GM18517 (cell line): ENCODE results near the gene NEK2.
"Not testable (repeated sequence)": the region's sequence is repeated elsewhere in the genome, so short reads cannot be mapped to it uniquely, and the experiment has no call there.

ENCODE experiments used
- ATAC-seq: cut with Tn5 transposase; IDR thresholded peaks from one replicate; pipeline ENCODE4 v1.9.1; 2021; ENCODE audit warnings: mild to moderate bottlenecking, moderate library complexity; ENCODE audit not compliant: unreplicated experiment

NEK2 gene

GRCh38 chr1:211634461-211634860 is 41.0 kb downstream of the NEK2 start:
- ATAC-seq, result no peak

DNA sequence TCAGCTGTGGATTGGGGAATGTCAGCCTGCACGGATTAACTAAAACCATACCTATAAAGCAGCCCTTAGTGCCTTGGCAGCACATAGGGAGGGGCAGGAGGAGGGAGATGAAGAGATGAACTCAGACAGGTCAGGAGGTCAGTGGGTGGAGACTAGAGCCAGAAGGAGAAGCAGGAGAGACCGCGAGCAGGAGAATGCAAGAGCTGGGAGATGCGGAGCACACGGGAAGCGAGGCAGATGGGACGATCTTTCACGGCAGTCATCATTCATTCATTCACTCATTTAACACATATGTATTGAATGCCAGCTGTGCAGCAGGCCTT is 41.9 kb downstream of the NEK2 start:
- no peak for ATAC-seq

- ATAC-seq, result no peak
Observed at GRCh38 chr1:211632808-211633523, 42.5 kb downstream of the NEK2 start.

DNA sequence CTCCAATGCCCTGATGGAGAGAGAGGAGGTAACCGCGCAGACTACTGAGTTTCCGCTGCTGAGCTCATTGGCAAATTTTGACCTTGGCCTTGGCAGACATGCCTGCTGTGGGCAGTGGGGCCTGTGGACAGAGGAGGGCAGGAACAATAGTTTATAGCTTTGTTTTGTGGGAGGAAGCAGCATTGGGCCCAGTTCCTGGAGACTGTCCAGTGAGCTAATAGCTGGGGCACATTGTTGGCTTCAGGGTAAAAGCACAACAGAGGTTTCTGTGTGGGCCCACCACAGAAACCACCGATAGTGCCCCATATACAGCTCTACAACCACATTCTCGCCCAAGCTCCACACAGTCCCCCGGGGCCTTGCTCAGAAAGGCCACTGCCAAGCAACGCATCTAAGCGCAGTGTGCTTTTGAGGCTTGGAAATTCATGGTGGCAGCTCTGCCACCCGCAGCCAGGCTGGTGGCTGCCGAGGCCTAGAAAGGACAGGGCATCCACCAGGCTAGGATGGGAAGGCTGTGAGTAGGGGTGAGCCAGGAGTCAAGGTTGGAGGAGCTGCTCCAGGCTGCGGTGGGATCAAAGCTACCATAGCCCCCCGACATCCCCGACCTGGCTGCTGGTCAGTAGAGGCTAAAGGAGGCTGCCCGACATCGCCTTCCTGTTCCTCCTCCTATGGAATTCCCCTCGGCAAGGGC is 43.2 kb downstream of the NEK2 start:
- ATAC-seq, result peak; percentile 78

DNA sequence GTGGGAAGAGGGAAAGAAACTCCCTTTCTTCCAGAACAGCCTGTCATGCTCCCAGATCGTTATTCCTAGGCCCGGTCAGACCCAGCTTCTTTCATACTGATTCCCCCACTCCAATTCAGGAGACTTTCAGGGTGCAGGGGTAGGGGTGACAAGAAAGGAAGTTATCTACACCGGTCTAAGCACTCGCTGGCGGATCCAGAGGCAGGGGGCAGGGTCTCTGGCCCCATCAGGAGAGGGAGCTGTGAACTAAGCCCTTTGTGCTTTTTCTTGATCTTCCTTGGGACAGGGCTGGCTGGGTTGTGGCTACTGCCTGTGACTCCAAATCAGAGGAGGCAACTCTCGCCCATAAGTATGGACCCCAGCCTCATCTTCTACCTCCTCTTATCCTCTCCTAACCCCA is 44.3 kb downstream of the NEK2 start:
- no peak for ATAC-seq

DNA sequence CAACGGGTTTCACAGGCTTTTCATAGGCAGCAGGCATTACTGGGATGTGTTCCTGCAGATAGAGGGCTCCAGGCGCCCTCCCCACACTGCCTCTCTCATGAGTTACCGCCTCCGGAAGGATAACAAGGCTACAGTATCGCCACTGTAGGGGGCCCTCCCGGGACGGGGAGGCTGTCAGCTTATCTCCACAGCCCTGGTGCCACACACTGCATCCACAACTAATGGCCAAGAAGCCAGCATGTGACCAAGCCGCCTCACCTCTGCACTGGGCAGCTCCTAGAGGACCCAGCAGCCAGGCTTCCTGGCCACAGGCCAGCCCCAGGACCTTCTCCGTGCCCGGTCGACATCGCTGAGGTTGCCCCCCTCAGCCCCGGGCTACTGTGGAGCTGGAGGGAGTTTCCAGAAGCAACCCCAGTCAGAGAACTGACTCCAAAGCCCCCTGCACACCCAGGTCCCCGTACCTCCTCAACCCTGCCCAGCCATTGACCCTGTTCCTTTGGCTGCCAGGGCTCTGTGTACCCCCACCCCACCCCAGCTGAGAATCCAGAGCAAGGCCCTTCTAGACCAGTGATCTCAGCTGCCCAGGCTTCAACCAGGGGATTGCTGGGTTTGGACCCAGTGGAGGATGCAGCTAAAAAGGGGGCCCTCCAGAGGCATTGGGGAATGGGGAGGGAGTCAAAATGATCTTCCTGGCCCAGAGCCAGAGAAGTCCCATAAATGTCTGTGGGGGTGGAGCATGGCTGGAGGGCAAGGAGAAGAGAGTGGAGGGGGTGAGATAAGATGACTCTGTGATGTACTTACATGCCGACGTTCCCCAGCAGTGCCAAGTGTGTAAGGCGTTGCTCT is 45.0 kb downstream of the NEK2 start:
- ATAC-seq, result no peak

- ATAC-seq, result no peak
Observed at GRCh38 chr1:211628417-211628816, 47.0 kb downstream of the NEK2 start.

GRCh38 chr1:211627259-211627658 is 48.2 kb downstream of the NEK2 start:
- no peak for ATAC-seq

DNA sequence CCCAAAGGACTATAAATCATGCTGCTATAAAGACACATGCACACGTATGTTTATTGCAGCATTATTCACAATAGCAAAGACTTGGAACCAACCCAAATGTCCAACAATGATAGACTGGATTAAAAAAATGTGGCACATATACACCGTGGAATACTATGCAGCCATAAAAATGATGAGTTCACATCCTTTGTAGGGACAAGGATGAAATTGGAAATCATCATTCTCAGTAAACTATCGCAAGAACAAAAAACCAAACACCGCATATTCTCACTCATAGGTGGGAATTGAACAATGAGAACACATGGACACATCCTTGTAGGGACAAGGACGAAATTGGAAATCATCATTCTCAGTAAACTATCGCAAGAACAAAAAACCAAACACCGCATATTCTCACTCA is 49.6 kb downstream of the NEK2 start:
- not testable (repeated sequence) for ATAC-seq

DNA sequence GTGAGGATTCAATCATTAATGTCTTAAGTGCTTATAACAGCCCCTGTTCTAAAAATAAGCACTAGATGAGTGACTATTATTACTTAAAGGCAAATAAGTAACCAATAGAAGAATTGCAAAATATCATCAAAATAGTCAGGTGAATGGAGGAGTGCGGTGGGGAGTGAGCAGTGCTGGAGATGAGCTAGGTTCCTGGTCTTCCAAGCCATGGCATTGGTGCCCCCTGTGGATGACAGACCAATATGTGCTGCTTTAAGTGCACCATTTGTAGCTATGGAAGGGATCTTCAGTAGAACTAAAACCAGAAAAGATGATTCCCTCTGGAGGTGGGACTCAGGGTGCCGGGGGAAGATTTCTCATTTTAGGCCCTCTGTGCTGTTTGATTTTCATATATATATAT is 50.4 kb downstream of the NEK2 start:
- no peak for ATAC-seq

GRCh38 chr1:211623515-211623914 is 51.9 kb downstream of the NEK2 start:
- ATAC-seq, result no peak

DNA sequence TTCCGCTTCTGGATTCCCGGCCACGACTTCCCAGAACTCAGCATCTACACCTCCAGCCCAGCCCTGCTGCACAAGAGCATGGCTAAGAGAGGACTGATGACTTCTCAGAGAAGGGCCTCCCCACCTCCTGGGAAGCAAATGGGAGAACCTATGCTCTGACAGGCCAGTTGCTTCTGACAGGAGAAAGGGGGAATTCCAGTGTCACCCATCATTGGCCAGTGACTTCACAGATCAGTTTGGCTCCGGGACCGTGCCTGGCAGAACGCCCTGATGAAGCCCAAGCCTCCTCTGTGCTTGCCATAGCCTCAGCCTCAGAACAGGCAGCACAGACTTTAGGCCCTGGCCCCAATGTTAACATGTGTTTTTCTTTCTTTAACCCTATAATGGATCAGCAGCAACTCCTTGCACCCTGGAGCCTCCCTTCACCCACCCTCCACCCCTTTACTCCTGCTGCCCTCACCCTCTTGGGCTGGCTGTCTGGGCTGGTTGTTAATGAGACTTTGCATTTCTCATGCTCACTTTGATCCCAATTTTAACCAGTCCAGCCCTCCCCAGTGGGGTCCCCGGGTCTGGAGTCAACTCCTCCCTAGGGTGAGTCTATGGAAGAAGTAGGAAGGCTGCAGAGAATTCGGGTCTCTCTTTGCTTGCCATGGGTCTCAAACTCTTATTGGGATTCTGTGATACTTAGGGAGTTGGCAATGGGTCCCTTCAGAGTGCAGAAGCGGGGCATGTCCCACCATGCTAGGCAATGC is 53.8 kb downstream of the NEK2 start:
- ATAC-seq, result no peak

GRCh38 chr1:211620097-211620496 is 55.3 kb downstream of the NEK2 start:
- no peak for ATAC-seq

DNA sequence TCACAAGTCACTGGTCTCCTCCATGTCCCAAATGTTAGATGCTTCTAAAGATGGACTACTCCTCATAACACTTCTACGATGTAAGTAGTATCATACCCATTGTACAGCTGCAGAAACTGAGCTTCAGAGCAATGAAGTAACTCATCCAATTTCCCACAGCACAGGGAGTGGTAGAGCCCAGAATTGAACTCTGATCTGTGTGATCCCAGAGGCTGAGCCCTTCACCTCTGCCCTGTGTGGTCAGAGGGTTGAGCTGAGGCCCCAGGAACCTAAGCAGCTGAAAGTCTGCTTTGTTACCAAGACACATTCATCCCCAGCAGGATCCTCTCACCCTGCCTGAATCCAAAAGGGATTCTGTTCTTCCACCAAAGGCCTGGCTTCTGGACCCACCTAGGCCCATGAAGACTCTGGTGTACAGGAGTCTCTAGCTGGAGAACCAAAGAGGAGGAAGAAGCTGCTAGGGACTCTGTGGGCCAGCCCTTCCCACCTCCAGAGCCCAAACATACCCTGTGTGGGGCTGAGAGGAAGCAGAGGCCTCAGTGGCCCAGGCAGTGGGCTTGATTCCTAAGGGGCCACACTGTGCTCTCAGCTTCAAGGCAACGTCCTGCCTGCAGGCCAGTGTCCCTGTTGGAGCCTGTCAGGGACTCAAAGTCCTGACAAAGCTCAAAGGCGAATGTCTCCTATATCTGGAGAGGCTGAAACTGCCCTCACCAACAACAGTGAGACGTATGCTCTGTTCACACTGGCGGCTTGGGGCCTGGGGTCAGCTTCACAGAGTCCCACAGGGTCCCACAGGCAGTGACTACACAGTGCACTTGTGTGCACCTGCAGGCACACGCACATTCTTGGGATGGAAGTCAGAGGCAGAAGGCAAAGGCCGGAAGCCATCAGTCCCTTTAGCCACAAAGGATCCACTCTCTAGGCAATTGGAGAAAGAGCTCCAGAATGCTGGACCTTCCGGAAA is 56.1 kb downstream of the NEK2 start:
- no peak for ATAC-seq

DNA sequence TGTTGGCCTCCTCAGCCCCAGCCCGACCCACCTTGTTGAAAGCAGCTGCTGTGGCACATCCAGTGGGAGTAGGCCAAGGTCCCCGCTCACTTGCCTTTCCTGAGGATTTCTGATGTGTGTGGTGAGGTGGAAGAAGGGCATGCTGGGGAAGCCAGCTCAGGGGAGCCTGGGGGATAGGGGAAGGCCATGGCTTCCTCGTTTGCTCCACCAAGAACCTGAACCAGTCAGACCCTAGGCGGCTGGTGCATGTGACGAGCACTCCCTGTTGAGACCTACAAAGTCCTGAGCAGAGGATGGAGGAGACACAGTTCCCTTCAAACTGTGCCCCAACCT is 58.5 kb downstream of the NEK2 start:
- no peak for ATAC-seq

GRCh38 chr1:211616231-211616964 is 59.0 kb downstream of the NEK2 start:
- ATAC-seq, result no peak

- ATAC-seq, result no peak
Observed at GRCh38 chr1:211614615-211615014, 60.8 kb downstream of the NEK2 start.

GRCh38 chr1:211613951-211614350 is 61.5 kb downstream of the NEK2 start:
- no peak for ATAC-seq

GRCh38 chr1:211613108-211613947 is 62.1 kb downstream of the NEK2 start:
- ATAC-seq, result no peak
